Lung (tissue), 12 donors: Measurements from ENCODE around the gene SOX13. TPM values are rescaled to one million over a fixed set of nuclear protein-coding genes. Genes with fewer than 3 reads are reported as not detected.

Experiments used
- ATAC-seq: fragments of 200-7000 bp; cut with Tn5 transposase; one replicate; pipeline ENCODE4 v1.9.1; 2020; ENCODE audit warnings: moderate number of reproducible peaks; ENCODE audit not compliant: insufficient read depth, low FRiP score
- DNase-seq, 3 donors: peaks; one replicate each; pipeline ENCODE4 v3.0.0-alpha.2; 2013 to 2017
- H3K27ac ChIP-seq, 2 donors: one replicate each; pipeline ENCODE4 v1.5.1; 2013; ENCODE audit warnings: mild to moderate bottlenecking in 2 of 2, moderate library complexity in 2 of 2, control low read depth in 1 of 2, inconsistent platforms in 1 of 2, low read depth in 1 of 2, low read length in 1 of 2
- H3K27me3 ChIP-seq, 3 donors: one replicate each; pipeline ENCODE4 v1.5.1; 2013; ENCODE audit warnings: low read length in 2 of 3; ENCODE audit not compliant: control insufficient read depth in 3 of 3, insufficient read depth in 3 of 3
- H3K36me3 ChIP-seq, 4 donors: one replicate each; pipeline ENCODE4 v1.5.1; 2013; ENCODE audit warnings: low read length in 4 of 4, mild to moderate bottlenecking in 1 of 4, moderate library complexity in 1 of 4; ENCODE audit not compliant: control insufficient read depth in 4 of 4, insufficient read depth in 4 of 4
- H3K4me1 ChIP-seq, 5 donors: one replicate each; pipeline ENCODE4 v1.5.1; 2013; ENCODE audit warnings: low read length in 5 of 5, mild to moderate bottlenecking in 2 of 5, moderate library complexity in 1 of 5; ENCODE audit not compliant: control insufficient read depth in 5 of 5, insufficient read depth in 5 of 5
- H3K4me3 ChIP-seq: one replicate; pipeline ENCODE4 v1.5.1; 2013; ENCODE audit warnings: mild to moderate bottlenecking, control low read depth, moderate library complexity
- H3K9ac ChIP-seq, 2 donors: one replicate each; pipeline ENCODE4 v1.5.1; 2013; ENCODE audit warnings: low read length in 2 of 2, control low read depth in 1 of 2; ENCODE audit not compliant: insufficient read depth in 1 of 2
- H3K9me3 ChIP-seq, 4 donors: one replicate each; pipeline ENCODE4 v1.5.1; 2013; ENCODE audit warnings: low read length in 3 of 4, mild to moderate bottlenecking in 1 of 4, moderate library complexity in 1 of 4; ENCODE audit not compliant: control insufficient read depth in 4 of 4, insufficient read depth in 3 of 4
- WGBS, 2 donors: extraction: QIAGEN DNeasy Blood & Tissue Kit; methylation state at CpG; one replicate each; pipeline ENCODE4 v1.1.7; 2013; 5-methylcytosine and 5-hydroxymethylcytosine counted together
- polyA plus RNA-seq, 2 donors: library from polyadenylated mRNA; stranded (reverse); fragments of 200-250 nt; gene quantifications; one replicate each; pipeline ENCODE4 v1.2.1, GENCODE V29; 2013
- total RNA-seq, 2 donors: library from RNA; depleted of rRNA in 1 of 2; stranded (reverse); fragments of >200 nt in 1 of 2; gene quantifications; one replicate each; pipeline ENCODE4 v1.2.1, GENCODE V29; 2014 to 2021
- TF ChIP-seq, protein P1 (sequence below): IDR thresholded peaks from 2 replicates; pipeline ENCODE4 v1.5.1; 2012; ENCODE audit warnings: mild to moderate bottlenecking; ENCODE audit errors: control extremely low read depth, extremely low read depth
- donor health status: control.
- donor health status: control.
- donor health status: Bipolar disorder and iron deficiency.
- donor health status: healthy.
- donor health status: DM: yes; HTN: yes; CAD: no.

The SOX13 gene
- total and polyA plus RNA-seq, 4 donors: 14.7 to 52.6 (median 30.3) TPM

DNA sequence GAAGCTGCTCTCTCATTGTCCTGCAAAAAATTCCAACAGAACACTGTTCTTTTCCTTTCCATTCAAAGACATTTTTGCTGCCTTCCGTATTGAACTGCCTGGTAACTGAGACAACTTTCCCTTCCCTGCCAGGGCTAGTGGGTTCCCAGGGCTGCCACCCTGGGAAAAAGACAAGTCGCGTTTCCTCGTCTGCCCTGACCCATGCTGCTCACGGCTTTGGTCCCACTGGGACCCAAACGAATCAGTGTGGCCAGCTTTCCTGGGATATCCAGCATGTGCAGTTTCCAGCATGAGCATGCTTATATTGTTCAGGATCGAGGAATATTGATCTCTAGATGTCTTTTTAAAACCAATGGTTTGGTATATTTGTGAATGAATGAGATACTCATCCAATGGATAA lies 18.2 kb downstream of the SOX13 start:
- Histone ChIP-seq H3K27me3 (no peaks in the 10 kb centered on the region), H3K9ac (no peak overlapping the region), H3K4me1 (peaks cover 8 to 54% (median 16%) of the 10 kb centered on the region in 5 donors), H3K36me3 (no peaks in the 10 kb centered on the region), H3K4me3 (no peak overlapping the region), H3K9me3 (no peaks in the 10 kb centered on the region), H3K27ac (peak overlapping the region in 1 of 2 donors; percentile 68)
- TF ChIP-seq, protein P1, sequence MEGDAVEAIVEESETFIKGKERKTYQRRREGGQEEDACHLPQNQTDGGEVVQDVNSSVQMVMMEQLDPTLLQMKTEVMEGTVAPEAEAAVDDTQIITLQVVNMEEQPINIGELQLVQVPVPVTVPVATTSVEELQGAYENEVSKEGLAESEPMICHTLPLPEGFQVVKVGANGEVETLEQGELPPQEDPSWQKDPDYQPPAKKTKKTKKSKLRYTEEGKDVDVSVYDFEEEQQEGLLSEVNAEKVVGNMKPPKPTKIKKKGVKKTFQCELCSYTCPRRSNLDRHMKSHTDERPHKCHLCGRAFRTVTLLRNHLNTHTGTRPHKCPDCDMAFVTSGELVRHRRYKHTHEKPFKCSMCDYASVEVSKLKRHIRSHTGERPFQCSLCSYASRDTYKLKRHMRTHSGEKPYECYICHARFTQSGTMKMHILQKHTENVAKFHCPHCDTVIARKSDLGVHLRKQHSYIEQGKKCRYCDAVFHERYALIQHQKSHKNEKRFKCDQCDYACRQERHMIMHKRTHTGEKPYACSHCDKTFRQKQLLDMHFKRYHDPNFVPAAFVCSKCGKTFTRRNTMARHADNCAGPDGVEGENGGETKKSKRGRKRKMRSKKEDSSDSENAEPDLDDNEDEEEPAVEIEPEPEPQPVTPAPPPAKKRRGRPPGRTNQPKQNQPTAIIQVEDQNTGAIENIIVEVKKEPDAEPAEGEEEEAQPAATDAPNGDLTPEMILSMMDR: no peak
- WGBS, 2 donors: 70 to 75% methylated on average over 7 of the region's 7 CpGs
- DNase-seq (no peak), ATAC-seq (no peak)

DNA sequence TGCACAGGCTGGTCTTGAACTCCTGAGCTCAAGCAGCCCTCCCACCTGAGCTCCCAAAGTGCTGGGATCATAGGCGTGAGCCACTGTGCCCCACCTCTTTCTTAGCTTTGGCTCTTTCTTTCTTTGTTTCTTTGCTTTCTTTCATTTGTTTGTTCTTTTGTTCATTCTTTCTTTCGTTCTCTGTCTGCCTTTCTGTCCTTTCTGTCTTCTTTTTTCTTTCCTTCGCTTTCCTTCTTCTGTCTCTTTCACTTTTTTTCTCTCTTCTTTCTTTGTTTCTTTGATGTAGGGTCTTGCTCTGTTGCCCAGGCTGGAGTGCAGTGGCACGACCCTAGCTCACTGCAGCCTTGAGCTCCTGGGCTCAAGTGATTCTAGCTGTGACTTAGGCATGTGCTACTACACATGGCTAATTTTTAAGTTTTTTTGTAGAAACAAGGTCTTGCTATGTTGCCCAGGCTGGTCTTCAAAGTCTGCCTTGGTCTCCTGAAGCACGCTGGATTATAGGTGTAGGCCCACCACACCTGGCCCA lies 18.9 kb downstream of the SOX13 start:
- no peak for DNase-seq
- WGBS, 2 donors: 88 to 90% methylated on average over 5 of the region's 5 CpGs
- Histone ChIP-seq H3K9ac (no peak overlapping the region), H3K4me3 (no peak overlapping the region), H3K36me3 (no peaks in the 10 kb centered on the region), H3K9me3 (no peaks in the 10 kb centered on the region), H3K27ac (peak overlapping the region in 1 of 2 donors; percentile 37), H3K4me1 (peaks cover 8 to 56% (median 16%) of the 10 kb centered on the region in 5 donors), H3K27me3 (no peaks in the 10 kb centered on the region)
- ATAC-seq: no peak
- TF ChIP-seq, protein P1: no peak

DNA sequence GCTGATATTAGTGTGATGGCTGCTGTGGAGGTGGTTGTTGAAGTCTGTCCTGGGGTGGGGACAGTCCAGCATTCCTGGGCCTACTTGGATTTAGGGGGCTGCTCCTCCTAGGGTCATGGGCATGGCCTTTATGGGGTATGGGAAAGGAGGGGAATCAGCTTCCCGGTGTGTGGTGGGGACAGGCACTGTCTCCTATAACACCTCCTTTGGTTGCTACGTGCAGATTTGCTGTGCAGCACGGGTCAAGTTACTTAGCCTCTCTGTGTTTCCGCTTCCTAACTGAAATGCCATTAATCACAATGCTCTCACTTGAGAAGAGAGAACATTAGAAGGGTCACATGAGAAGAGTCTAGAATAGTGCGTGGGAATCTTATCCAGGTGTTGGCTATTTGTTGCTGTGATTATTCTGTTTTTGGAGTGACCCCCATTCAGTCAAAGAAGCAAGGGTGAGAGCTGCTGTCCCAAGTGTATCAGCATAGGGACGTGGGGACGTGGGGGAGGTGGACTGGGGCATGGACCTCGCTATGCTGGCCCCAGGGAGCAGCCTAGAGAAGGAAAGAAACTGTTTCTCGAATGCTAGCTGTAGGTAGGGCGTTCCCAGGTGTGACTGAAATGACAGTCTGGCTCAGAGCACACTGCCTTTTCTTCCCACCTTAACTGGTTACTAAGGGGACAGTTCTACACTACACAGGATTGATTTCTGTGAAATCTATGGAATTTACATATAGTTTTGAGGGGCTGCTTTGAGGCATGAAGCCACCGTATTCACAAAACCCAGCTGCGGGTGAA lies 19.9 kb downstream of the SOX13 start:
- Histone ChIP-seq H3K9ac (no peak overlapping the region), H3K36me3 (no peaks in the 10 kb centered on the region), H3K27me3 (no peaks in the 10 kb centered on the region), H3K9me3 (no peaks in the 10 kb centered on the region), H3K27ac (peak overlapping the region in 1 of 2 donors; percentile 46), H3K4me3 (no peak overlapping the region), H3K4me1 (peaks cover 8 to 51% (median 16%) of the 10 kb centered on the region in 5 donors)
- WGBS, 2 donors: 74 to 80% methylated on average over 12 of the region's 12 CpGs
- no peak for DNase-seq
- TF ChIP-seq, protein P1: no peak
- no peak for ATAC-seq
